RPMI7951 (cell line): ENCODE data around the gene DNAJC18. TPM values are rescaled to one million over a fixed set of nuclear protein-coding genes. Genes with fewer than 3 reads are reported as not detected.

ENCODE experiments used
- DNase-seq: peaks from one replicate; pipeline ENCODE4 v3.0.0-alpha.2; 2012; ENCODE audit warnings: low read depth
- total RNA-seq: library from RNA; depleted of rRNA; stranded (reverse); fragments of >200 nt; shearing (Covaris generic); gene quantifications from 2 replicates; pipeline ENCODE4 v1.2.3, GENCODE V29; 2014

DNAJC18 gene
- total RNA-seq, 1 experiment from 2014 or later, result 10.3 TPM

DNA sequence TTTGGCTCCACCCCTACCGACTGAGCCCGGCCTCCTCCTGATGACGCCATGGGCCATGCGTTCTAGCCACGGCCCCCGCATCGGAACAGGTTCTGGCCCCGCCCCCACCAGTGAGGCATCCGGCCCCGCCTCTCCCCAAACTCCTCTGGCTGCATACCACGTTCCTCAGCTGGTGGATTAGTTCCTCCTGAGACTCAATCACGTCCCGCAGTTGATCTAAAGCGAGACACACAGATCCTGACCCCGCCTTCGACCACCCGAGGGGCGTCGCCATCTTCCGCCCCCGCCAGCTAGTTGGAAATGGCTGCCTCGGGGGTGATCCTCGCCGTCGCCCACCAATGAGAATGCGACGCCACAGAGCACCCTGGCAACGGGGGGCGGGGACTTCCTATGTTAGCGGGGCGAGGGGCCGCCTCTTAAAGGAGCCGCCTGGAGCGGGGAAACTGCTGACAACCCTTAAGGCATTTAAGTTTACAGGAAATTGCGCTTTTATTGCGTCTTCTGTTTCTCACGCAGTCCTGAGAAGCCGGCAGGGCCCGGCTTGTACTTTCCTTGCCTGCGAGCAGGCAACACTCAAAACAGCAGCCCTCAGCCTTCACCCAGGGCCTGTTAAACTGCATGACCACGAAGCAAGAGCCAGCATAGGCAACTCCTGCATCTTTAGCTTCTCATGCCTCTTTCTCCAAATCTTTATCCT, 35.4 kb downstream of the DNAJC18 start, which contains the start of gene SPATA24:
Gene SPATA24 (minus strand): TSS at position 303 of the 697 bp plus-strand sequence. CDS start 29 bp downstream, at position 274.
- DNase-seq, result peak; percentile 95

DNA sequence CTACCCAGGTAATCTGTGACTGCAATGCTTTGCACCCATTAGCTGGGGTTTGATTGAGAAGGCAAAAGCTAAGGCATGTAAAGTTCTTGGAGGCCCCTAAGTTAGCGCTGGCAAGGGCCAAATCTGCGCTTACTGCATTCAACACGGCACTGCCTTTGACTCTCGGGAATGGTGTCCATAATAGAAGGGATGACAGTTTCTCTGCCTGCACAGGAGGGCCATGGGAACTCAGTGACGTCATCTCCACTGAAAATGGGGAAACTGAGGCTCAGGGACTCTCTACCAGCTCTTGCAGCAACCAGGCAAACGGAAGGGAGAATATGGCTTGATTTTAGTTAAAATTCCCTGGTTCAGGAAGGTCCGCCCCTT, 35.9 kb downstream of the DNAJC18 start:
- DNase-seq, result no peak

DNA sequence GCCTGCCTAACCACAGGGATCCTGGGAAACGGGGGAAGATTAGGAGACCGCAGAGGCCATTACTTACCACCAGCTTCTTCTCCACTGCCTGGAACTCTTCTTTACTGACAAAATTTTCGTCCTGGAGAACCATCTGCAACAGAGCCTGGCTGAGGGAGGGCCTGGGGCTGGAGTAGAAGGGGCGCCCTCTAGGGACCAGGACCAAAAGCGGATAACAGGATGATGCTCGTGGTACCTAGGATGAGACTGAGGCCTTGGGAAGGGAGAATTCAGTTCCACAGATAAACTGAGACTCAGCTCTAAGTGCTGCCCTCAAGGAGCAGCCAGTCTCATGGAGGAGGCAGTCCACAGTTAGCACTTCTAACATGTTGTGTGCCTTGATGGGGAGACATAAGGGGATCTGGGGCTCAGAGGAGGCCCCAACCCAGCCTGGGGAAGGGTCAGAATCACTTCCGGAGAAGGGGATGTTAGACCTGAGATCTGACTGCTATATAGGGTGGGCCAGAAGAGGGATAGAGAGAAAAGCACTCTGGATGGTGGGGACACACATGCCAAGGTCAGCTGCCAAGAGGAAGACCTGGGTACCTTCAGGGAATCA, 36.7 kb downstream of the DNAJC18 start:
- no peak for DNase-seq

DNA sequence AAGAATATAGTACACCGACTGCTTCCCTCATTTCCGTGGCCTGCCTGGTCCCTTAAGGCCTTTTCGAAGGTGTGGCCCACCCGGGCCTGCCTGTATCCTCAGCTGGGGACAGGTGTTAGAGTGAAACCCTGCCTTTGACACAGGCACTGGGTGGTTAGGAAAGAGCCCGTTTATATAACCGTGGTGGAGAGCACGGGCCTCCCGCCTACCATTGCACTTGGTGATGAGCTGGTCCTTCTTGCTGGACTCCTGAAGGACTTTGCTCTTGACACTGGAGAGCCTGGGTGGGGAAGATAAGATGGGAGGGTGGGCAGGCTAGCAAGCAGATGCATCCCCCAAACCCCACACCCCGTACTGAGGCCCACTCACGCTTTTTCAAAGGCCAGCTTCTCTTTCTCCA, 37.8 kb downstream of the DNAJC18 start:
- DNase-seq, result no peak

DNA sequence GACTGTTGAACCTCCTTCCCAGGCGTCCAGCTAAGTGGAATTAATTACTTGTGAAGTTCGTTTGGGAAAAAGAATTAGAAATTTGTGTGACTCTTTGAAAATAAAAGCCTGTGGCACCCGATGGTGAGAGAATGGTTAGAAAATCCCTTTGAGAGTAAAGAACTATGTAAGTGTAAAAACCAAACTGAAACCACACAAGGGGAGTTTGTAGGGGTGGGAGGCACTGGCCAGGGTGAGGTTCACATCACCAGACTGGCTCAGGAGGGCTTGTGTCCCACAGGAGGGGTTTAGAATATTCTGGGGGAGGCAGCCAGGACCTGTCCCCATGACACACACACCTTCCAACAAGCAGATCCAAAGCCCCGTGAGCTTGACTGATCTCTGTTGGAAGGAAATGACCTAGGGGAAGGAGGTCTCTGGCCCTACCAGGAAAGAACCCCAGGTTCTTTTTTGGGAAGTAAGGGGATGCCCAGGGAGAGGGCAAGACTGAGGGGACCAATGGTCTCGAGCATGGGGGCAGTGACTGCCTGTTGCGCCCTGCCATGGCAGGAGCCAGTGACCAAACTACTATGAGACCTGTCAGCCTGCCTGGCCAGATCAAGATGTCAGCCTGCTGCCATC, 39.7 kb downstream of the DNAJC18 start:
- no peak for DNase-seq

DNA sequence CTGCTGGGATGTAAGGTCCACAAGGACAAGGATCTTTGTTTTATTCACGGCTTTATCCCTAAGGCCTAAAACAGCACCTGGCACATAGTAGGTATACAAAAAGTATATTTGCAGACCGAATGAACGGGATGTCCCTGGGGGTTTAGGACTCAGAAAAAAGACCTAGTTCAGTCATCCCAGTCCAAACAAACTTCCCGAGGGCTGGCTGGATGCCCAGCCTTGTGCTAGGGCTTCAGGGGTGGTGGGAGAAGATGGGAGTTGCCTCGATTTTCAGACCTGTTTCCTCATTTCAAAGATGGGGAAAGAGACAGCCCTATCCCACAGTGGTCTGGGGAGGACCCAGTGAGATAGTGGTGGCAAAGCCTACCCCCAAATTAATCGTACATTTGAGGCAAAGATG, 41.4 kb downstream of the DNAJC18 start:
- DNase-seq, result no peak

DNA sequence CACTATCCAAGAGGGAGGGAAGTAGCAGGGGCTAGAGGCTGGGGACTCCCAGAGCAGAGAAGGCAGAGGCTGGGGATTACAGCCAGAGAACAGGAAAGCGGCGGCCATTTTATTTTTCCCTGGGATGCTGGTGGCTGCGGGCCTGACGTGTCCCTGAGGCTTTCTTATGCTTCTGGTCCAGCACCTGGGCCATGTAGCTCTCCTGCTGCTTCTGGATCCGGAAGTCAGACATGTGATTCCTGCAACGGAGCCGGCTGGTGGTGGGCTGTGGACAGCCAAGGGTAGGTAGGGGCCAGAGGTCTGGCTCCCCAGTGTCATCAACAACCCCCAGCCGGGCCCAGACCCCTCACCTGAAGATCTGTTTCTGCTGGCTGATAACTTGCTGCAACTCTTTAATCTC, 42.6 kb downstream of the DNAJC18 start:
- no peak for DNase-seq

DNA sequence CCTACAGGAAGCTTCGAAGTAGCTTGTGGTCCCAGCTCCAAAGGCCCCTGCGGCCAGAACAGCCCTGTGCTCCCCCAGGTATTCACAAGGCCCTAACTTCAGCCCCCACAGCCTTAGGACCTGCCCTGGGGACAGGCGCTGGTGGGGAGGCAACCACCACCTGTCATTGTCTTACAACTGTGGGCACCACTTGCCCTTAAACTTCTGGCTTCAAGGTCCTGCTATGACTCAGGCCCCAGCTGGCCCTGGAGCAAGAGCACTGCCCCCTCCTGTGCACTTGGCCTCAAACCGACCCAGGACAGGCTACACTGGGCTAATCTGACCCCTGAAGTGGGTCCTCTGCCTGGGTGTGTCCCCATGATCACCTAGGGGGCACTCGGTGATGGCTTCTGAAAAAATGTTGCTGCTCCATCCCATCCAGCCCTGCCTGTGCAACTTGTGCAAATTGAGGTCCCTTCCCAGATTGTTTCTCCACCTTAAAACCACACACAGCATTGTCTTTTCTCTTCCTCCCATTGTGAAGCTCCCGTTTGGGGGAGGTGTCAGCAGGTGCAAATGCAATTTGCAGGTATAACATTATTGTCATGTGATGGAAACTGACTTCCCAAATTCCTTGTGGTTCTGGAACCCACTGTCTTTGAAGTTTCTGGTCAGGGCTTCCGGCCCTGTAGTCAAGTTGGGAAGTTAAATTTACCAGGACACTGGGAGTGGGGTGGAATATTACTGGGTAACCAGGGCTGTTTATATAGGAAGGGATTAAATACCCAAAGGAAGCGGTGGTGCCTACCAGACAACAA, 43.3 kb downstream of the DNAJC18 start:
- no peak for DNase-seq

DNA sequence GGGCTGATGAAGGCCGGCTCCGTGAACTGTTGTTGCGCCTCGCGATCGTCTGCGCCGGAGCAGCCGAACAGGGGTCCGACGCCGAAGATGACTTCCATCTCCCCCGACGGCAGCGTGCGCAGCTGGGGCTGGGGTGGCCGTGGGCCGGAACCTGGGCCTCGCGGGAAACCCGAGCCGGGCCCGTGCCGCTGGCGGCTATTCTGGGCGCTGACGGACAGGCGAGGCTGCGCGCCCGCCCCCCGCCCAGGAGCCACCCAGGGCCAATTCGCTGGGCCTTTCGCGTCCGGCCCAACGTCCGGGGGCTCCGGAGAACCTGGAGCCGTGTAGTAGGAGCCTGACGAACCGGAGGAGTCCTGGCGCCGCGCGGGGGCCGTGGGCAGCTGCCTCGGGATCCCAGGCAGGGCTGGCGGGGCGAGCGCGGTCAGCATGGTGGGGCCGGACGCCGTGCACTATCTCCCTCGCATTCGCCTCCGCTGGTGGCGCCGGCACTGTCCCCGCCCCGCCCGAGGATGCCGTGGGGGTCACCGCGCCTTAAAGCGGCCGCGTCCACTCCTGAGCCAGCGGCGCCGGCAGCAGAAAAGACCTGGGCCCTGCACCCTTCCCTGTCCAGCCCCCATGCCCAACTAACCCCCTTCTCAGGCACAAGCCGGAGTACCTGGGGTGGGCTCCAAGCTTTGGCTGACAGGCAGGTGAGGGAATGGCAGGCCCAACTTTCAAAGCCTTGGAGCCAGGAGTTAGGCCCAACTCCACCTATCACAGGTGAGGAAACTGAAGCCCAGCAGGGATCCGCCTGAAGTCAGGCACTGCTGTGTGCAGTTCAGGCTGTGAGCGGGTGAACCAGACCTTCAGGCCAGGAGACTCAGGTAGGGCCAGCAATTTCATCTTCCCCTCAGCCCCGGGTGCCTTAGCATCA, 44.4 kb downstream of the DNAJC18 start, which contains the start of gene PROB1:
Gene PROB1 (minus strand): TSS at position 451 of the 913 bp plus-strand sequence. CDS start 23 bp downstream, at position 428.
- no peak for DNase-seq

DNA sequence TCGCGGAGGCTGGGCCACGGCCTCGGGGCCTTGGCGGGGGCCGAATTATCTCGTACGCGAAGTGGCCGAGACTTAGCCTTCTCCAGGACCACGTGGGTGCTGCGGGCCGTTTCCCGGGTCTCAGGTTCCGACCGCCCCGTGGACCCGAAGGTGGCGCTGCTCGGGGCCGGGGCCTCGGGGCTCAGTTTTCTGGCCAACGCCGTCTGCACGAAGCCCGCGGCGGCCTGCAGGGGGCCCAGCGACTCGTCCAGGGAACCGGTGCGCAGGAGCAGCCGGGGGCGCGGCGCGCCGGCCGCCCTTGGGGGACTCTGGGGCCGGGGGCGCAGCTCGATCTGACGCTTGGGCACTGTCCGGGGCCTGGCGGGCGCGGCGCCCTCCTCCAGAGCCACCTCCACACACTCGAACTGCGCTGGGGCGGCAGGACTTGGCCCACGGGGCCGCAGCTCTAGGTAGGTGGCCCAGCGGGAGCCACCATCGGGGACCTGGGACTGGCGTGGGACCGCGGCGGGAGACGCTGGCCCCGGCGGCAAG, 45.1 kb downstream of the DNAJC18 start:
- DNase-seq, result no peak

DNA sequence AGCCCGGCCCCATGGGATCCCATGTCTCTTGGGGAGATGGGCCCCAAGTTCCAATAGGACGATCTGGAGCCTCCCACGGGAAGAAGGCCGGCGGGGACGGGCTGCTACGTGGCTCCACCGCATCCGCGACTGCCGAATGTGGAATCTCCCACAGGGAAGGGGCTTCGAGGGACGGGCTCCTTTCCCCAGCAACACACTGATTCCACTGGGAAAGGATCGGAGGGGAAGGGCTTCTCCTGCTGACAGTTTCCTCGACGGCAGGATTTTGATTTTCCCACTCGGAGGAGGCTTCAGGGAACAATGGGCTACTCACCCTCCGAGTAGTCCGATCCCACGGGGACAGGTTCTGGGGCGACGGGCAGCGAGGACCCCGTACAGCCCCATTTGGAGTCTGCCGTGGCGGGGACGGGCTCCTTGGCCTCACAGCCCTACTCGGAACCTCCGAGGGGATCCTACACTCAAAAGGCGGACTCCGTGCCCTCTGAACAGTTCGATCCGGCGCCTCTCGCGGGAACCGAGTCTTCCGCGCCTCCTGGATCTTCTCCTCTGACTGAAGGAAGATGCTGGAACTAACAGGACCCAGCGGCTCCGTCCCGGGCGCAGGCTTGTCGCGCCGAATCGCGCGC, 45.7 kb downstream of the DNAJC18 start:
- no peak for DNase-seq

DNA sequence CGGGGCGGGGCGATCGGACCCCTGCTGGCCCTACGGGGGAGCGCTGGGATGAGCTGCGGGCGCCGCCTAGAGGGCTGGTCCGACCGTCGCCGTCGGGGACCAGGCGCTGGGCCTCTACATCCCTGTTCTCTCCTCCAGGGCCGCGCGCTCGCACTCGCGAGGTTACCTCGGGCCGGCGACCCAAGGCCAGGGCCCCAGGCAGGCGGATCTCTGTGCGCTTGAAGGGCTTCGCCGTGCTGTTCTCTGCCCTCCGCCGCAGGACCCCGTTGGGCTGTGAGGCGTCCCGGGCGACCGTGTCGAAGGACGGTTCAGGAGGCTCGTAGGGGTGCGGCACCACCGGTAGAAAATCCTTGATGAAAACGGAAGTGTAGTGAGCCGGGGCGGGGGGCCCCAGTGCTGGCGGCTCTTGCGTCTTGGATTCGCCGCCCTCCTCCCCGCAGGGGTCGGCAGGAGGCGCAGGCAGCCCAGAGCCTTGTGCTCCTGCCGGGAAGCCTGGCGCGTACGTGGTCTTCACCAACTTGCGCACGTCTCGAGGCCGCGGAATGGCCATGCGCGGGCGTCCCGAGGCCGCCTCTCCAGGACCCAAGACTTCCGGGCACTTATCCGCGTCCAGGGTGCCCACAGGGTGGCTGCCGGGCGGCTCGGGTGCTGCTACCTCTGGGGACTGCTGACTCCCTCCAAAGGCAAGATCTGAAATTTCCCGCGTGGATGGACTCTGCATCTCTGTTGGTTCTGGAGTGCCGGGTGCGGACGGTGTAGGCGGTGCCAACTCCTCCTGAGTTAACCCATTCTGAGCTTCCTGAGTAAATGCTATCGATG, 46.4 kb downstream of the DNAJC18 start:
- DNase-seq, result peak; percentile 62

DNA sequence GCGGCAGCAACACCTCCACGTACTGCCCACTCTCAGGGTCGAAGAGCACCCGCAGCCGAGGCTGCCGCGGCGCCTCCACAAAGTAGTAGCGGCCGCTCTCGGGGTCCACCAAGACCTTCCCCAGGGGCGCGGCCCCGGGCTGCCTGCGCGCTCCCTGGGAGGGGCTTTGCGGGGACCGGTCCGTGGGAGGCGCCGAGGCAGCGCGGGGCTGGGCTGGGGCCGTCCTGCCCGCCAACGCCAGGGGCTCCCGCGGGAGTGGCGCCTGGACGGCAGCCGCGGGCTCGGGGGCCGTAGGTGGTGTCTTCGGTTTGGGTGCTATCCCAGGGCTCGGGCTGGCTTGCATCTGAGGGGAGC, 47.0 kb downstream of the DNAJC18 start:
- no peak for DNase-seq

DNA sequence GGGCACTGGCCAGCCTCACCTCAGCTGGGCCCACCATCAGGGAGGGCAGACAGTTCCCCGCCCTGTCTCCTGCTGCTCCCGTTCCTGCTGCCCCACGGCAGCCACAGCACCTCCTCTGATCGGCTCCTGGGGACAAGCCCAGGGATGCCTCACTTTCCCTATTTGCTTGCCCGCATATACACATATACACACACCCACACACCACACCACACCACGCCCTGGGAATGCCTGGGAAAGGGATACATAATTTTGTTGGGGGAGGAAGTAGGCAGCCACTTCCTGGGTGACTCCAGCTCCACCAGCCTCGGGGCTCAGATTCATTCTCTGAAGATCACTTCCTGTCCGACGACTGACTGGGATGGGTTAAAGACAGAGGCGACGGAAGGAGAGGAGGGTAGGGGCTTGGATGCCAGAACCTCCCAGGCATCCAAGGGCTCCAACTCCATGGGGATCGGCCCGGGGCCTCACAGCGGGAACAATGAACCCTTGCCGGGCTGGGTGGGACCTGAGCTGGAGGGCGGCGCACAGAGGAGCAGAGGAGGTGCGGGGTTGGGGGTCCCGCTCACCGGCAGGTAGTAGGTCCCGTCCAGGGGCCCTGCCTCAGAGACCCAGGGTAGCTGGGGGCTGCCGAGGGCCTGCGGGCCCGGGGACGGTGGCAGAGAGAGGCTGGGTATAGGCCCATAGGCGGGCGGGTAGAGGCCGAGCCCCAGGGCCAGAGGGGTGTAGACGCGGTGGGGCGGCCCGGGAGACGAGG, 47.6 kb downstream of the DNAJC18 start:
- peak; percentile 83 for DNase-seq

DNA sequence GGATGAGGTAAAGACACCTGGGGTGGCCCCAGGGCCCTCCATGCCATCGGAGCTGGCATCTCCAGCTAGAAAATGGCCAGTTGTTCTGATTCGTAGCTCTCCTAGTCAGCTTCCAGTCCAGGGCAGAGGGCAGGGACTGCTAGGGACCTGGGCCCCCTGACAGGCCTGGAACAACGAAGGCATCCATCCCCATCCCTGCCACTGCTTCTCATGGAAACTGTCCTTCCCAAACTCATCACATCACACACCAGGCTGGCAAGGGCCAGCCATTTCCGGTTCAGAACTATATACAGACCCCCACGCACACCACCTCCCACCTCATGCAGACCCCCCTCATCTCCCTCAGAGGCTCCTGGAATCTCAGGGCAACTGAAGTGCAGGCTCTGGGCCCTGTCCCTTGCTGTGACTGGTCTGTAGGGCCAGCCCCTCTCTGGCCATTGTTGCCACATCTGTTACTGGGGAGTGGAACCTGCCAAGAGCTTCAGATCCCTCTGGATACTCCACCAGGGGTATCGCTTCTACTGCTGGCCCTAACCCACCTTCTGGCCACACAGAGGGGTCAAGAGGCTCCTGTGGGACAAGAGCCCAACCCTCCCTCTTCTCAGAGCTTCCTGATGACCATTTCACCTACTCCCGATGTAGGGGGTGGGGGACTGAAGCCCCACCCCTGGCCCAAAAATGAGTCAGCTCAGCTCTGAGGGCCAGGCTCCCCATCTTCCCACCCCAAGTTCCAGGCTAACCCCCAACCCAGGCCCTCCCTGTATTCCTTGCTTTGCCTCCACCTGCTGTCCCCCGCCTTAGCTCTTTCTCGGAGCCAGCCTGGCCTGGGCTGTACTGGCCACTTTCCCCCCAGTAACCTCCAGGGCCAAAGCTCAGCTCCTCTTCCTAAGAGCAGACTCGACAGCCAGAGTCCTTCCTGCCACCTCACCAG, 48.4 kb downstream of the DNAJC18 start:
- no peak for DNase-seq

DNA sequence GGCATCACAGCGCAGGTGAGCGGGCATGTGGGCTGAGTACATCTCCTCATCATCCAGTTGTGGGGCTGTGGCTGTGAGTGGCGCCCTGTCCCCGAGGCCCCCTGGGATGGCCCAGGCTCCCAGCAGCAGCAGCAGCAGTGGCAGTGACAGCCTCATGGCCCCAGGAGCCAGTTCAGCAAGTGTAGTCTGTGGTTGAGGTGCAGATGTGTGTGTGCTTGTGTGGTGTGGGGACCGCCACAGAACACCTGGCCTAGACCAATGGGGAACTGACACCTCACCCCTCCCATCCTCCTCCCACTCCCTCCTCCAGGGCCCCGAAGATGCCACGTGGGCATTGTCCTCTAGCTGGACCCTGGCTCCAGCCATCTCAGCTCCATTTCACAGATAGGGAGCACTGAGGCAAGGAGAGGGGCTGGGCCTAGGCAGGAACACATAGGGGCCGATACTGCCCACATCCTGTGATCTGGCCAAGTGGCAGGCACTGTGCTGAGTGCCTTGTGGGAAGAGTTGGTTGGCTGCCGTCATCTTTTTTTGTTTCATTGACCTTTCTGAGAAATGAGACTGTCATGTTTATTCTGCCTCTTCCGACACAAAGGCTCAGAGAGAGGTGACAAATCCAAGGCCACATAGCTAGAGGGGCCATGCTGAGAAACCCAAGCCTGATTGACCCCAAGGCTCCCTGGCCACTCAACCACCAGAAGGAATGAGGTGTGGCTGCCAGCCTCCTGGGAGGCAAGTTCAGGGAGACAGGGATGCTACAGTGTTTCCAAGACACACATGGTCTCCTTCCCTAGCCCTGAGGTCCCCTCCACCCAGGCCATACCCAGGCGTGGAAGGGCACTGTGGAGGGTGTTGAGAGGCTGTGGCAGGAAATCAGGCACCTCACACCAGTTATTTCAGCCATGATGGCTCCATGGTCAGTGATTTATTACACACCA, 49.4 kb downstream of the DNAJC18 start, which contains the start of gene MZB1:
Gene MZB1 (minus strand): TSS at position 213 of the 938 bp plus-strand sequence. CDS start 57 bp downstream, at position 156.
- DNase-seq, result no peak
